HCT116 (cell line): ENCODE results near the gene ACOT7. TPM values are rescaled to one million over a fixed set of nuclear protein-coding genes. Genes with fewer than 3 reads are reported as not detected.

Experiments
- ATAC-seq: fragments of 200-7000 bp; cut with Tn5 transposase; 2 replicates; pipeline ENCODE4 v1.9.1; 2020; ENCODE audit warnings: mild to moderate bottlenecking, moderate library complexity
- BruUV-seq: library from RNA; stranded (reverse); fragments of 400-500 nt; replicated peaks from 2 replicates; lab custom pipeline; 2021; lab: Mats Ljungman, UMichigan
- CTCF ChIA-PET: fragments of 300-600 bp; sonication (Branson Sonifier 250); formaldehyde crosslinking; loops from one replicate; lab custom pipeline; 2021; ENCODE audit warnings: antibody characterized with exemption; lab: Charles Lee
- POLR2A ChIA-PET: fragments of 300-600, 350-600 bp; sonication (Branson Sonifier 250); formaldehyde crosslinking; loops from one replicate; lab custom pipeline; 2021; ENCODE audit warnings: antibody characterized with exemption; lab: Charles Lee
- RAD21 ChIA-PET, 2 experiments: fragments of 300-600 bp; sonication (Branson Sonifier 250); formaldehyde crosslinking; loops; one replicate each; lab custom pipeline; 2023; ENCODE audit warnings: low total read pairs in 2 of 2; ENCODE audit not compliant: uncharacterized antibody in 2 of 2, unreplicated experiment in 2 of 2, low non-redundant PET in 1 of 2; lab: Charles Lee
- DNase-seq: peaks from one replicate; pipeline ENCODE4 v3.0.0-alpha.2; 2010; ENCODE audit warnings: low read depth, low spot score
- H2AFZ ChIP-seq: fragments of 200-600 bp; shearing (Covaris generic), sonication (generic); 2 replicates; pipeline ENCODE4 v1.6.1; 2017; ENCODE audit warnings: low read depth, mixed run types, mixed read lengths, antibody characterized with exemption, low read length; ENCODE audit not compliant: poor library complexity, severe bottlenecking
- H3K27ac ChIP-seq: 2 replicates; pipeline ENCODE4 v1.5.1; 2012; ENCODE audit warnings: low read depth, low read length
- H3K27me3 ChIP-seq: fragments of 200-600 bp; sonication (generic); 2 replicates; pipeline ENCODE4 v1.6.1; 2016; ENCODE audit warnings: mixed run types, low read length, mixed read lengths; ENCODE audit not compliant: insufficient read depth
- H3K36me3 ChIP-seq, 2 experiments: fragments of 200-500 bp in 1 of 2; fragments of 200-600 bp in 1 of 2; sonication (Bioruptor generic) in 1 of 2; sonication (generic) in 1 of 2; 2 replicates each; pipeline versions ENCODE4 v1.5.1 to v1.6.1; 2014 to 2016; ENCODE audit warnings: low read length in 2 of 2, inconsistent platforms in 1 of 2, mixed read lengths in 1 of 2, mixed run types in 1 of 2; ENCODE audit not compliant: insufficient read depth in 2 of 2, control insufficient read depth in 1 of 2
- H3K4me1 ChIP-seq, 2 experiments: fragments of 200-600 bp in 1 of 2; sonication (generic) in 1 of 2; 2 replicates each; pipeline versions ENCODE4 v1.5.1 to v1.6.1; 2012 to 2017; ENCODE audit warnings: low read length in 2 of 2, inconsistent platforms in 1 of 2, mild to moderate bottlenecking in 1 of 2, mixed read lengths in 1 of 2, mixed run types in 1 of 2, moderate library complexity in 1 of 2; ENCODE audit not compliant: insufficient read depth in 2 of 2, control insufficient read depth in 1 of 2
- H3K4me2 ChIP-seq: fragments of 200-600 bp; sonication (generic); 2 replicates; pipeline ENCODE4 v1.6.1; 2017; ENCODE audit warnings: mixed run types, low read length, mixed read lengths
- H3K4me3 ChIP-seq, 2 experiments: fragments of 200-600 bp in 1 of 2; sonication (generic) in 1 of 2; replicated peaks in 1 of 2; 2 replicates each; pipeline ENCODE4 v1.5.1; 2011 to 2016; ENCODE audit warnings: low read length in 2 of 2, control low read depth in 1 of 2, low read depth in 1 of 2, mild to moderate bottlenecking in 1 of 2, mixed read lengths in 1 of 2, mixed run types in 1 of 2
- H3K79me2 ChIP-seq: fragments of 200-600 bp; sonication (generic); 2 replicates; pipeline ENCODE4 v1.6.1; 2017; ENCODE audit warnings: mild to moderate bottlenecking, mixed run types, low read length, moderate library complexity, mixed read lengths; ENCODE audit not compliant: insufficient read depth
- H3K9ac ChIP-seq: fragments of 200-600 bp; sonication (generic); 2 replicates; pipeline ENCODE4 v1.6.1; 2016; ENCODE audit warnings: low read length, mixed read lengths
- H3K9me2 ChIP-seq: fragments of 200-600 bp; sonication (generic), shearing (Covaris generic); 2 replicates; pipeline ENCODE4 v1.6.1; 2017; ENCODE audit warnings: mixed run types, mild to moderate bottlenecking, moderate library complexity; ENCODE audit not compliant: insufficient read depth
- H3K9me3 ChIP-seq, 2 experiments: fragments of 200-500 bp in 1 of 2; fragments of 200-600 bp in 1 of 2; sonication (Bioruptor generic) in 1 of 2; sonication (generic) in 1 of 2; 2 replicates each; pipeline ENCODE4 v1.6.1; 2014 to 2017; ENCODE audit warnings: low read length in 2 of 2, mixed read lengths in 2 of 2, inconsistent platforms in 1 of 2, low read depth in 1 of 2, mild to moderate bottlenecking in 1 of 2, mixed run types in 1 of 2, moderate library complexity in 1 of 2; ENCODE audit not compliant: control insufficient read depth in 1 of 2, insufficient read depth in 1 of 2
- H4K20me1 ChIP-seq: fragments of 200-600 bp; sonication (generic), shearing (Covaris generic); 2 replicates; pipeline ENCODE4 v1.6.1; 2017; ENCODE audit warnings: mixed run types, mild to moderate bottlenecking, moderate library complexity; ENCODE audit not compliant: insufficient read depth
- RAD21 ChIP-seq: IDR thresholded peaks from 2 replicates; pipeline ENCODE4 v1.6.1; 2012; ENCODE audit warnings: low read depth, mild to moderate bottlenecking
- TCF7L2 ChIP-seq: IDR thresholded peaks from 2 replicates; pipeline ENCODE4 v1.7.0; 2011; ENCODE audit warnings: borderline replicate concordance, inconsistent platforms; ENCODE audit not compliant: insufficient read depth, insufficient read length; ENCODE audit errors: extremely low read depth
- YY1 ChIP-seq: IDR thresholded peaks from 2 replicates; pipeline ENCODE4 v1.6.1; 2011; ENCODE audit warnings: low read length, low read depth, moderate library complexity, mild to moderate bottlenecking; ENCODE audit not compliant: insufficient replicate concordance; ENCODE audit errors: extremely low read depth
- intact Hi-C: fragments of 100-400 bp; cut with micrococcal nuclease; formaldehyde crosslinking; loops from 2 replicates; pipeline ENCODE4 v1.10.0; 2022
- total RNA-seq: library from RNA; stranded (reverse); gene quantifications from one replicate; pipeline ENCODE4 v1.2.1, GENCODE V29; 2021; ENCODE audit not compliant: unreplicated experiment
- TF ChIP-seq, protein P1 (sequence below), 3 experiments: fragments of 200-600 bp in 1 of 3; sonication (generic) in 1 of 3; IDR thresholded peaks in 2 of 3; conservative IDR thresholded peaks in 1 of 3; 2 replicates each; pipeline ENCODE4 v1.5.1; 2012 to 2017; ENCODE audit warnings: low read depth in 2 of 3, low read length in 2 of 3, antibody characterized with exemption in 1 of 3, borderline replicate concordance in 1 of 3, control low read depth in 1 of 3, mild to moderate bottlenecking in 1 of 3, mixed read lengths in 1 of 3, mixed run types in 1 of 3, moderate library complexity in 1 of 3; ENCODE audit not compliant: insufficient read depth in 1 of 3
- TF ChIP-seq, protein P2 (sequence below): IDR thresholded peaks from 2 replicates; pipeline ENCODE4 v1.6.1; 2012; ENCODE audit warnings: low read depth

ACOT7 gene
- total RNA-seq, 1 experiment from 2014 or later = 162 TPM

- H3K4me2 ChIP-seq = no peak overlapping the region
- no peak for TF ChIP-seq TCF7L2
- TF ChIP-seq, protein P1, sequence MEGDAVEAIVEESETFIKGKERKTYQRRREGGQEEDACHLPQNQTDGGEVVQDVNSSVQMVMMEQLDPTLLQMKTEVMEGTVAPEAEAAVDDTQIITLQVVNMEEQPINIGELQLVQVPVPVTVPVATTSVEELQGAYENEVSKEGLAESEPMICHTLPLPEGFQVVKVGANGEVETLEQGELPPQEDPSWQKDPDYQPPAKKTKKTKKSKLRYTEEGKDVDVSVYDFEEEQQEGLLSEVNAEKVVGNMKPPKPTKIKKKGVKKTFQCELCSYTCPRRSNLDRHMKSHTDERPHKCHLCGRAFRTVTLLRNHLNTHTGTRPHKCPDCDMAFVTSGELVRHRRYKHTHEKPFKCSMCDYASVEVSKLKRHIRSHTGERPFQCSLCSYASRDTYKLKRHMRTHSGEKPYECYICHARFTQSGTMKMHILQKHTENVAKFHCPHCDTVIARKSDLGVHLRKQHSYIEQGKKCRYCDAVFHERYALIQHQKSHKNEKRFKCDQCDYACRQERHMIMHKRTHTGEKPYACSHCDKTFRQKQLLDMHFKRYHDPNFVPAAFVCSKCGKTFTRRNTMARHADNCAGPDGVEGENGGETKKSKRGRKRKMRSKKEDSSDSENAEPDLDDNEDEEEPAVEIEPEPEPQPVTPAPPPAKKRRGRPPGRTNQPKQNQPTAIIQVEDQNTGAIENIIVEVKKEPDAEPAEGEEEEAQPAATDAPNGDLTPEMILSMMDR (IDR thresholded peaks at IDR 0.05 in 2 of 3, conservative IDR thresholded peaks at IDR 0.05 in 1 of 3; ENCODE audit: borderline replicate concordance in 1 of 3, insufficient read depth in 1 of 3, low read depth in 2 of 3, low read length in 2 of 3) = peak; percentile 86 to 98 (median 97)
- TF ChIP-seq RAD21 = peak; percentile 95
- TF ChIP-seq YY1 = peak; percentile 44
- TF ChIP-seq, protein P2, sequence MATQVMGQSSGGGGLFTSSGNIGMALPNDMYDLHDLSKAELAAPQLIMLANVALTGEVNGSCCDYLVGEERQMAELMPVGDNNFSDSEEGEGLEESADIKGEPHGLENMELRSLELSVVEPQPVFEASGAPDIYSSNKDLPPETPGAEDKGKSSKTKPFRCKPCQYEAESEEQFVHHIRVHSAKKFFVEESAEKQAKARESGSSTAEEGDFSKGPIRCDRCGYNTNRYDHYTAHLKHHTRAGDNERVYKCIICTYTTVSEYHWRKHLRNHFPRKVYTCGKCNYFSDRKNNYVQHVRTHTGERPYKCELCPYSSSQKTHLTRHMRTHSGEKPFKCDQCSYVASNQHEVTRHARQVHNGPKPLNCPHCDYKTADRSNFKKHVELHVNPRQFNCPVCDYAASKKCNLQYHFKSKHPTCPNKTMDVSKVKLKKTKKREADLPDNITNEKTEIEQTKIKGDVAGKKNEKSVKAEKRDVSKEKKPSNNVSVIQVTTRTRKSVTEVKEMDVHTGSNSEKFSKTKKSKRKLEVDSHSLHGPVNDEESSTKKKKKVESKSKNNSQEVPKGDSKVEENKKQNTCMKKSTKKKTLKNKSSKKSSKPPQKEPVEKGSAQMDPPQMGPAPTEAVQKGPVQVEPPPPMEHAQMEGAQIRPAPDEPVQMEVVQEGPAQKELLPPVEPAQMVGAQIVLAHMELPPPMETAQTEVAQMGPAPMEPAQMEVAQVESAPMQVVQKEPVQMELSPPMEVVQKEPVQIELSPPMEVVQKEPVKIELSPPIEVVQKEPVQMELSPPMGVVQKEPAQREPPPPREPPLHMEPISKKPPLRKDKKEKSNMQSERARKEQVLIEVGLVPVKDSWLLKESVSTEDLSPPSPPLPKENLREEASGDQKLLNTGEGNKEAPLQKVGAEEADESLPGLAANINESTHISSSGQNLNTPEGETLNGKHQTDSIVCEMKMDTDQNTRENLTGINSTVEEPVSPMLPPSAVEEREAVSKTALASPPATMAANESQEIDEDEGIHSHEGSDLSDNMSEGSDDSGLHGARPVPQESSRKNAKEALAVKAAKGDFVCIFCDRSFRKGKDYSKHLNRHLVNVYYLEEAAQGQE = no peak
- TF ChIP-seq, all 23 proteins: peak for 3
- no peak overlapping the region for H3K9ac ChIP-seq
- ChIA-PET RAD21 (interaction anchor here (0.6 to 2.7 kb wide), 2 partner anchors 88 to 97 kb away, joined by 4 to 10 read pairs; no protein-coding TSS in a partner anchor), POLR2A (no interaction called here), CTCF (interaction anchor here (0.8 to 4.7 kb wide), 4 partner anchors 25 to 139 kb away, joined by 3 to 29 read pairs (median 4); no protein-coding TSS in a partner anchor)
- H2AFZ ChIP-seq = no peak overlapping the region
- H3K4me1 ChIP-seq = peaks cover 4 to 14% of the 10 kb centered on the region in 2 experiments; a peak in 2 of 4 replicates
- H3K9me3 ChIP-seq = no peaks in the 10 kb centered on the region
- H3K79me2 ChIP-seq = peaks cover 18% of the 10 kb centered on the region; the same call in 1 of the 2 replicates
- H3K4me3 ChIP-seq = no peak overlapping the region
- peak; percentile 95 for ATAC-seq
- DNase-seq = peak; percentile 45
- H3K36me3 ChIP-seq = no peaks in the 10 kb centered on the region
- no TSS peak for BruUV-seq
- intact Hi-C loops = loop anchor here (1.0 to 10.0 kb wide), 3 partner anchors 97 to 289 kb away; no protein-coding TSS in a partner anchor
- H3K27me3 ChIP-seq = no peaks in the 10 kb centered on the region
- H4K20me1 ChIP-seq = peaks cover 8% of the 10 kb centered on the region; the same call in 1 of the 2 replicates
- no peaks in the 10 kb centered on the region for H3K9me2 ChIP-seq
- H3K27ac ChIP-seq = peak overlapping the region; percentile 5; the same call in 1 of the 2 replicates
Observed at GRCh38 chr1:6343506-6344405, 49.8 kb downstream of the ACOT7 start.
